PFSK-1 (cell line): Measurements from ENCODE around the gene OMA1.

Experiments used
- FOXP2 ChIP-seq: optimal IDR thresholded peaks from 2 replicates; pipeline ENCODE3; 2011; ENCODE audit warnings: borderline replicate concordance, control low read depth, inconsistent platforms; ENCODE audit not compliant: insufficient read depth; ENCODE audit errors: extremely low read length, extremely low read depth
- POLR2AphosphoS5 ChIP-seq: IDR thresholded peaks from 2 replicates; pipeline ENCODE4 v1.6.1; 2012; ENCODE audit warnings: low read depth, mild to moderate bottlenecking, control low read depth, low read length, moderate library complexity
- SIN3A ChIP-seq: IDR thresholded peaks from 2 replicates; pipeline ENCODE4 v1.6.1; 2012; ENCODE audit warnings: mild to moderate bottlenecking, low read length, moderate library complexity, borderline replicate concordance; ENCODE audit not compliant: insufficient read depth
- TAF1 ChIP-seq: IDR thresholded peaks from 2 replicates; pipeline ENCODE4 v1.6.1; 2012; ENCODE audit warnings: low read length, control low read depth, borderline replicate concordance; ENCODE audit not compliant: insufficient read depth
- TF ChIP-seq, protein P1 (sequence below), 2 experiments: IDR thresholded peaks; 2 replicates each; pipeline versions ENCODE4 v1.6.1 to v1.8.0; 2011 to 2012; ENCODE audit warnings: low read depth in 2 of 2, low read length in 2 of 2, control low read depth in 1 of 2, inconsistent platforms in 1 of 2, mild to moderate bottlenecking in 1 of 2, moderate library complexity in 1 of 2; ENCODE audit not compliant: insufficient read depth in 1 of 2

The OMA1 gene

GRCh38 chr1:58438468-58438867 lies 108.1 kb downstream of the OMA1 start:
- TF ChIP-seq TAF1 (no peak), POLR2AphosphoS5 (no peak), SIN3A (no peak), FOXP2 (no peak)
- TF ChIP-seq, protein P1, sequence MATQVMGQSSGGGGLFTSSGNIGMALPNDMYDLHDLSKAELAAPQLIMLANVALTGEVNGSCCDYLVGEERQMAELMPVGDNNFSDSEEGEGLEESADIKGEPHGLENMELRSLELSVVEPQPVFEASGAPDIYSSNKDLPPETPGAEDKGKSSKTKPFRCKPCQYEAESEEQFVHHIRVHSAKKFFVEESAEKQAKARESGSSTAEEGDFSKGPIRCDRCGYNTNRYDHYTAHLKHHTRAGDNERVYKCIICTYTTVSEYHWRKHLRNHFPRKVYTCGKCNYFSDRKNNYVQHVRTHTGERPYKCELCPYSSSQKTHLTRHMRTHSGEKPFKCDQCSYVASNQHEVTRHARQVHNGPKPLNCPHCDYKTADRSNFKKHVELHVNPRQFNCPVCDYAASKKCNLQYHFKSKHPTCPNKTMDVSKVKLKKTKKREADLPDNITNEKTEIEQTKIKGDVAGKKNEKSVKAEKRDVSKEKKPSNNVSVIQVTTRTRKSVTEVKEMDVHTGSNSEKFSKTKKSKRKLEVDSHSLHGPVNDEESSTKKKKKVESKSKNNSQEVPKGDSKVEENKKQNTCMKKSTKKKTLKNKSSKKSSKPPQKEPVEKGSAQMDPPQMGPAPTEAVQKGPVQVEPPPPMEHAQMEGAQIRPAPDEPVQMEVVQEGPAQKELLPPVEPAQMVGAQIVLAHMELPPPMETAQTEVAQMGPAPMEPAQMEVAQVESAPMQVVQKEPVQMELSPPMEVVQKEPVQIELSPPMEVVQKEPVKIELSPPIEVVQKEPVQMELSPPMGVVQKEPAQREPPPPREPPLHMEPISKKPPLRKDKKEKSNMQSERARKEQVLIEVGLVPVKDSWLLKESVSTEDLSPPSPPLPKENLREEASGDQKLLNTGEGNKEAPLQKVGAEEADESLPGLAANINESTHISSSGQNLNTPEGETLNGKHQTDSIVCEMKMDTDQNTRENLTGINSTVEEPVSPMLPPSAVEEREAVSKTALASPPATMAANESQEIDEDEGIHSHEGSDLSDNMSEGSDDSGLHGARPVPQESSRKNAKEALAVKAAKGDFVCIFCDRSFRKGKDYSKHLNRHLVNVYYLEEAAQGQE (IDR thresholded peaks at IDR 0.05; ENCODE audit: insufficient read depth in 1 of 2, low read depth in 2 of 2, low read length in 2 of 2): no peak

- TF ChIP-seq FOXP2 (no peak), TAF1 (no peak), POLR2AphosphoS5 (no peak), SIN3A (no peak)
- TF ChIP-seq, protein P1 (IDR thresholded peaks at IDR 0.05; ENCODE audit: insufficient read depth in 1 of 2, low read depth in 2 of 2, low read length in 2 of 2): no peak
These were observed 108.9 kb downstream of the OMA1 start for GRCh38 chr1:58437623-58438022.

- no peak for TF ChIP-seq POLR2AphosphoS5
- TF ChIP-seq, protein P1 (IDR thresholded peaks at IDR 0.05; ENCODE audit: insufficient read depth in 1 of 2, low read depth in 2 of 2, low read length in 2 of 2): no peak
- TF ChIP-seq SIN3A: no peak
- TF ChIP-seq TAF1: no peak
- no peak for TF ChIP-seq FOXP2
These were observed 109.8 kb downstream of the OMA1 start for GRCh38 chr1:58436615-58437297.

GRCh38 chr1:58435376-58435775 lies 111.2 kb downstream of the OMA1 start:
- TF ChIP-seq TAF1: no peak

DNA sequence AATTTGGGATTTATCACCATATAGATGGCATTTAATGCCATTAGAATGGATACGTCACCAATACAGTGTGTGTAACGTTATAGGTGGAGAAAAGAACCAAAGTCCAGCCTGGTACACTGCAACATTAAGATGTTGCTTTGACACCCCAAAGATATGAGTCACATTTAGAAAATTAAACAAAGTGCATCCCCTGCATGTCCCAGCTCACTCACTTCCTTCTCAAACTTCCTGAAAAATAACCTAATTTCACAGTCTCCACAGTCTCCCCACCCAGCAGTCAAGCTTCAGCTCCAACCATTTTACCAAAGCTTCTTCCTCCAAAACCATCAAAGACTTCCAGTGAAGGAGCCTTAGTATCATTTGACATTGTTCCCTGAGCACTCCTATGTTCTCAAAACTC lies 111.9 kb downstream of the OMA1 start:
- TF ChIP-seq, protein P1 (IDR thresholded peaks at IDR 0.05; ENCODE audit: insufficient read depth in 1 of 2, low read depth in 2 of 2, low read length in 2 of 2): no peak
- TF ChIP-seq SIN3A: no peak
- peak; percentile 36; the same call in 1 of the 2 replicates for TF ChIP-seq POLR2AphosphoS5
- TF ChIP-seq FOXP2: no peak
- TF ChIP-seq TAF1: no peak
